GM19328 (cell line): ENCODE data around the gene BAIAP2.

ENCODE experiments used
- ATAC-seq: cut with Tn5 transposase; IDR thresholded peaks from one replicate; pipeline ENCODE4 v1.9.1; 2021; ENCODE audit warnings: mild to moderate bottlenecking, moderate library complexity; ENCODE audit not compliant: unreplicated experiment

BAIAP2 gene

DNA sequence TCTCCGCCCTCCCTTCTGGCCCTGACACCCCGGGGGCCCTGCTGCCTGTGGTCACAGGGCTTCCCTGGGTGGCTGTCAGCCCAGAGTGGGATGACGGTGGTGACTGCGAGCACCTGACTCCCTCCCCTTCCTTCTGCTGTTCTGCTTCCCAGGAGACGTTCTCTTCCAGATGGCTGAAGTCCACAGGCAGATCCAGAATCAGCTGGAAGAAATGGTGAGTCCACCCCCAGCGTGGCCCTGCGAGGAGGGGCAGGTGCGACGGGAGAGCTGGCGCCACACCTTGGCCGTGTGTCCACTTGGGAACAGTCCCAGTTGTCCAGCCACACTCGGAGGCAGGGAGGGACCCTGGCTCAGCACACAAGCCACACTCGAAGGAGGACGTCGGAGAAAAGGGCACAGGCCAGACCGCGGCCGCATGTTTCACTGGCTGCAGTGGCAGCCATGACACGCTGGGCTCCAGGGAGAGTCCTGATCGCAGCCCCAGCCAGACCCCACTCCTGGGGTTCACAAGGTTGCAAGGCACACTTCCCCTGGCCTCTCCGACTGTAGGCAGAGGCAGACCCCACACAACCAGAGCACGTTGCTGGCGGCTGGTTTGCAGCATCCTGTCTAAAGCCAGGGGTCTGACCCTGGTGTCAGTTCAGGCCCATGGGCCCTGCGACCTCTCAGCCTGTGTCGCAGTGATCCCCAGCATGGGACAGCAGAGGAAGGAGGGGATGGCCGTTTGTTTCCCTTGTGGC, 49.9 kb downstream of the BAIAP2 start:
- no peak for ATAC-seq

GRCh38 chr17:81085420-81085911, 50.5 kb downstream of the BAIAP2 start:
- ATAC-seq: no peak

DNA sequence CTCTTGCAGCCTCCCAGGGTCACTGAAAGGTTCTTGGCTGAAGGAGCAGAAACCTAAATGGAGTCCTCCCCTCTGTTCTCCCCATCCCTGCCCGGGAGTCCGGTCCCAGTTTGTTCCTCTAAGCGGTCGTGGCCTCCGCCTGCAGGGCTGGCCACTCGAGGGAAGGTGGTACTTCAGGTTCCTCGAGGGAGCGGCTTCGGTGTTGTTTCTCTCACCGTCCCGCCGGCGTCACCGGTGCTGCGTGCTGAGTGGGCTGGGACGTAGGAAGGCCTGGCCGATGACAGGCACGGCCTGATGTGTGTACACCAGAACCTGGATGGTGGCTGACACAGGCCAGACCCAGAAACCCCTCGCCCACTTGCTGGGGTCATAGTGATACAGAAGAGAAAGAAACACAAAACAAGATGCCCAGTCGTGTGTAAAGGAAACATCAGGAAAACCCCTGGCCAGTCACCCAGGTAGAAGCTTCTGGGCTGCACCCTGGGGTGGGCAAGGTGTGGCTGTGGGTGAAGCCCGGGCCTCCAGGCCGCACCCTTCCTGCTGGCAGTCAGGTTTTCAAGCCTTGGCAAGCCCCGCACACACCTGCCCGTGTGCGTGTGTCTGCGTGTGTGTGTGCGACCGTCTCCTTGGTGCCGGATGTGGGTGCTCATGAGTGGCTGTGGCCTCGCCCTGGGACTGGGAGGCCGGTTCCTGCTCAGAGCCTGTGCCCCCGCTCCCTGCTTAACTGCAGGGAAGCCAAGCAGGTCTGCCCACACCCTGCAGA, 52.0 kb downstream of the BAIAP2 start:
- no peak for ATAC-seq

GRCh38 chr17:81090361-81091136, 55.6 kb downstream of the BAIAP2 start:
- ATAC-seq: no peak

DNA sequence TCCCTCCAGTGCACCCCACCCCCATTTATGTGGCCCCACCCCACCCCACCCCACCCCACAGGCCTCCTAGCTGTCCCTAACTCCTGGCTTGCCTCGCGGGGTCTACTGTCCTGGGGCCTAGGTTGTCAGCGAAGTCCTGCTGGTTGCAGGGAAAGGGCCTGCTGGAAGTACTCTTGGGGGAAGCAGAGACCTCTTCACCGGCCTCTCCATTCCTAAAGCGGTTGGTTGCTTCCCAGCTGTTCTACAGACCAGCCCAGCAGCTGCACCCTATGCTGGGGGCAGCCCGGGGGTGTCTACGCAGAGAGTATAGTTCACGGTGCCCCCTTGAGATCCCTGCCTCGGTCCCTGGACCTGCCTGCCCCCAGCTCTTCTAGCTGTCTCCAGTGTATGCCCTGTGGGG, 56.2 kb downstream of the BAIAP2 start:
- ATAC-seq: no peak

DNA sequence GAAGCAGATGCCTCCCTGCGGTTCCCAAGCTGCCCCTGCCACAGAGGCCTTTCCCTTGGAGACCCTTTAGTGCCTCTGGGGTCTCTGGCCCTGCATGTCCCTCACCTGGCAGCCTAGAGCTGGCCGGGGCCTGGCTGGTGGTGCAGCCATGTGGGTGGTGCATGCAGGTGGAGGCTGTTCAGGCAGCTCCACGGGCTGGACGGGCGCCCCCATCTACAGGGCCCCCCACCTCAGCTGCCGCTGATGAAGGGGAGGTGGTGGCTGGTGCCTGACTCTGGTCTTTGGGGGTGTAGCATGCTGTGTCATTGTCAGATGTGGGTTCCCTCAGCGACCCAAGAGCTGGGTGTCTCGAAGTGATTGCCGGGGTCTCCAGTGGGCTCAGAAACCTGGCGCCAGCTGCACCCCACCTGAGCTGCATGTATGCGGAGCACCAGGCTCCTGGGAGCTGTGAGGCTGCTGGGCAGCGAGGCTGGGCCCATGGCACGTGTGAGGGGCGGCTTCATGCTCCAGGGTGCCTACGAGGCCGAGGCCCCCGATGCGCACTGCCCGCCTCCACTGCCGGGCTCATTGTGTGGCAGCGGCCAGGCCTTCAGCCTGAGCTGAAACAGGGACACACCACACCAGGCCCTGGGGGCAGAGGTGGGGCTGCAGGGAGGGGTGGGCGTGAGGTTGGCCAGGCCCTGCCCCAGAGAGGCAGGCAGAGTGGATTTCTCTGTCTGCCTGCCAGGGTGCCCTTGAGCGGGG, 57.0 kb downstream of the BAIAP2 start:
- no peak for ATAC-seq

DNA sequence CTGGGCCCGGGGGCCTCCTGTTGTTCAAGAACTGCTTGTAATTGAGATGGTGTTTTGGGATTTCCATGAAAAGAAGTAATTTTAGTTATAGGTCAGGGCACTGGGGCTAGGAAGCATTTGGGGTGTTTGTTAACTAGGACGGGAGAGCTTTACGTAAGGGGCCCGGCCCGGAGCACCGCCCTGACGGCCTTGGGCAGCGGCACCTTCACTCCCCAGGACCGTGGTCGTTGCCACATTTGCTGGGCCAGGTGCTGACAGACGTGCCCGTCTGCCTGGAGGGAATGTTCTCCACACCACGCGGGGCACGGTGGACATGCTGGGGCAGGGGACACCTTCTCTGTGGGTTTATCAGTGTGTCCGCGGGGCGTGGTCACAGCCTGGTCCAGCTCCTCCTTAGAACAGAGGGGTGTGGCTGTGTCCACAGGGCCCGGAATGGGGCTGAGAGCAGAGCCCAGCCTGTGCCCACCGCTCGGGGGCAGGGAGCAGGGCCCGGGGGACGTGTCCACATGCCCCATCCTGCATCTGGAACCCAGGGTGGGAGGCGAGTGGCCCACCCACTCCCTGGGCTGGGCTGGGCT, 57.7 kb downstream of the BAIAP2 start:
- ATAC-seq: no peak

- no peak for ATAC-seq
These were observed 58.9 kb downstream of the BAIAP2 start for GRCh38 chr17:81093619-81094508.

GRCh38 chr17:81094509-81095382, 59.8 kb downstream of the BAIAP2 start:
- ATAC-seq: no peak

DNA sequence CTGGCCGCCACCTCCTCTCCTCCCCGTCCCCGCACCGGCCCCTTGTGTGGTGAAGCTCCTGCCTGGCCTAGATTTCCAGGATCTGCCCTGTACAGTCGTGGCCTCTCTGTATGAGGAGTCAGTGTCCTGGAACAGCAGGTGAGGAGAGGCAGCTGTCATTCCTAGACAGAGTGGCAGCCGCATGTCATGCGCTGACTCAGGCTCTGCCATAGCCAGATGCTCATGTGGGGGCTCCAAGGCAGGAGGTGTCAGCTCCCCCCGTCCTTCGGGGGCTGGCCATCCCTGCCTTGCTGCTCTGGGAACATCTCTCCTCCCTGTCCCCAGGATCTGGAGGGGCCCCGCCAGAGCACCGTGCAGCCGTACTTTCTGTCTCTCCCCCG, 60.4 kb downstream of the BAIAP2 start:
- no peak for ATAC-seq

- no peak for ATAC-seq
These were observed 61.8 kb downstream of the BAIAP2 start for GRCh38 chr17:81096741-81097133.

- no peak for ATAC-seq
These were observed 62.4 kb downstream of the BAIAP2 start for GRCh38 chr17:81097134-81097942.

- ATAC-seq: no peak
These were observed 63.0 kb downstream of the BAIAP2 start for GRCh38 chr17:81097943-81098308.

DNA sequence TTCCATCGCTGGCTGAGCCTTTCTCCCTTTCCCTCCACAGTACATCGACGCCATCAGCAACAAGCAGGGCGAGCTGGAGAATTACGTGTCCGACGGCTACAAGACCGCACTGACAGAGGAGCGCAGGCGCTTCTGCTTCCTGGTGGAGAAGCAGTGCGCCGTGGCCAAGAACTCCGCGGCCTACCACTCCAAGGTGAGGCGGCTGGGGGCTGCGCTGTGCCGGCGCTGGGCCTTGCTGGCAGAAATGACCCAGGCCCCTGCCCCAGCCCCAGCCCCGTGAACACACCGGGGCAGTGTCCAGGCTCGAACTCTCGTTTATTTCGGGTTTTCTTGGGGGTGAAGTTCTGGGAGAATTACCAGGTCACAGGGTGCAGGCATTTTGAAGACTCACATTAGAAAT, 64.9 kb downstream of the BAIAP2 start:
- no peak for ATAC-seq

GRCh38 chr17:81100668-81101067, 65.7 kb downstream of the BAIAP2 start:
- no peak for ATAC-seq

DNA sequence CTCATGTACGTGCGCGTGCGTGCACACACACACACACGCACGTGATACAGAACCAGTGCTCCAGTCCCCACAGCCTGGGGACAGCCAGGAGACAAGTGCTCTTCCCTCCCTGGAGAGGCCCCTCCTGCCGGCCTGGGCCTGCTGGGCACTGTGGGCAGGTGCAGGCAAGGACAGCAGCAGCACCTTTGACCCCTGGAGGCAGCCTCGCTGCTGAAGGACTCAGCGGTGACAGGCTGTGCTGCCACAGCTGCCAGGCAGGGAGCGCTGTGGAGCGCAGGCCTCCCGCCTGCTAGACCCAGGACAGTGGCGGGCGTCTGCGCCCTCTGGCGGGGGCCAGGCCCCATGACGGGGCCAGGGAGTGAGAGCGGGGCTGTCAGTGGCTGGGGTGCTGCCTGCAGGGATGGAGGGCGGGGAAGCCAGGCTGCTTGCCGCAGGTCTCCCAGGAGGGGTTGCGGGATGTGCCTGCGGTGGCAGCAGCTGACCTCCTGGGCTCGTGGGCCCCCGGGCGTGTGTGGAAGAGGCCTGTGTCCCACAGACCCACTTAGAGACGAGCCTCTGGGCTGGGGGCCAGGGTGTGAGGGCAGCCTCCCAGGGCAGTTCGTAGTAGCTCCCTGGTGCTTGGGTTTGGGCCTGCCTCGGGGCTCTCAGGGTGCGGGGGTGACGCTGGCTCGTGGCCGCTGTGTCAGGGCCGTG, 66.8 kb downstream of the BAIAP2 start:
- peak; percentile 91 for ATAC-seq

DNA sequence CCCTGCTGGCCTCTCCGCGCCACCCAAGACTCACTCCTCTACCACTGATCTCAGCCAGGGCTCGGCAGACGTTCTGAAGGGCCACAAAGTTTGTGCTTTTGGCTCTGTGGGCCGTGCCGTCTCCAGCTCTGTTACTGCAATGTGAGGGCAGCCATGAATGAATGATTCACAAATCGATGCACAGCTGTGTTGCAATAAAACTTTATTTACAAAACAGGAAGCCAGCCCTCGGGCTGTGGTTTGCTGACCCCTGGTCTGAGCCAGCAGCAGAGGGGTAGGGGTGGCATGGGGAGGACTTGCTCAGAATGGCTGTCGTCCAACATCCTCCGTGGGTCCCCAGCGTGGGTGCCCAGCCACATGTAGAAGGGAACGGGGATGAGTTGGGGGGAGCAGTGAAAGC, 67.4 kb downstream of the BAIAP2 start:
- no peak for ATAC-seq
